IPS-18c (cell line): ENCODE measurements around the gene ACO2.
"Not testable (repeated sequence)": the region's sequence is repeated elsewhere in the genome, so short reads cannot be mapped to it uniquely, and the experiment has no call there.

Source experiments
- H3K4me3 ChIP-seq: 2 replicates; pipeline ENCODE4 v1.7.0; 2013; ENCODE audit warnings: low read depth, mild to moderate bottlenecking, low read length, moderate library complexity; ENCODE audit not compliant: insufficient read depth
- H3K9me3 ChIP-seq: one replicate; pipeline ENCODE4 v1.6.1; 2013; ENCODE audit warnings: mild to moderate bottlenecking, low read length, moderate library complexity; ENCODE audit not compliant: control insufficient read depth, insufficient read depth

Gene ACO2

GRCh38 chr22:41565403-41566054, 96.6 kb downstream of the ACO2 start:
- Histone ChIP-seq H3K9me3 (no peaks in the 10 kb centered on the region), H3K4me3 (no peak overlapping the region)

DNA sequence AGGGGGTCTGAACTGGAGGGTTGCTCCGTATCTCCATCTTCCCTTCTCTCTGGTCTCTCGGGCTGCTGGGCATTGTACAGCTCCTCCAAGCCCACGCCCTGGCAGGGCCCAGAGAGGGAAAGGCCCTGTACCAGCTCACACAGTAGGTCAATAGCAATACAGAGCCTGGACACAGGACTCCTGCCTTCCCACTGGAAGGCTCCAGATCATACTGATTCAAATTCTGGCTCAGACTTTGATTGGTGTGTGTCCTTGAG, 98.5 kb downstream of the ACO2 start:
- Histone ChIP-seq H3K4me3 (no peak overlapping the region), H3K9me3 (no peaks in the 10 kb centered on the region)

- H3K4me3 ChIP-seq = no peak overlapping the region
- no peaks in the 10 kb centered on the region for H3K9me3 ChIP-seq
Observed at GRCh38 chr22:41568811-41569210, 99.9 kb downstream of the ACO2 start.

GRCh38 chr22:41570221-41570620, 101.3 kb downstream of the ACO2 start:
- Histone ChIP-seq H3K4me3 (no peak overlapping the region), H3K9me3 (no peaks in the 10 kb centered on the region)

DNA sequence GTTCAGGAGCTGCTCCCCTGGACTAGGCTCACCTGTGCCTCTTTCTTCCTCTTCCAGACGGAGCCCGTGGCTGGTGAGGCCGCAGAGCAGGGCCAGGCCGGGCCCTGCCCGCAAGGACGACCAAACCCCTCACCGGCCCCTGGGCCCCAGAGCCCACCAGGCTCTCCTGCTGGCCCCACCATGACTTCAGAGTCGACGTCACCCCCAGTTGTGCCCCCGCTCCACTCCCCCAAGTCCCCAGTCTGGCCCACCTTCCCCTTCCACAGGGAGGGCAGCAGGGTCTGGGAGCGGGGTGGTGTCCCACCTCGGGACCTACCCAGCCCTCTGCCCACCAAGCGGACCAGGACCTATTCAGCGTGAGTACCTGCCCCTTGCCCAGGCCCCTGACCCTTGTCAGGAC, 102.9 kb downstream of the ACO2 start:
- no peaks in the 10 kb centered on the region for H3K9me3 ChIP-seq
- no peak overlapping the region for H3K4me3 ChIP-seq

GRCh38 chr22:41572305-41572704, 103.4 kb downstream of the ACO2 start:
- H3K4me3 ChIP-seq, H3K9me3 ChIP-seq: not testable (repeated sequence)

- H3K9me3 ChIP-seq = no peaks in the 10 kb centered on the region
- no peak overlapping the region for H3K4me3 ChIP-seq
Observed at GRCh38 chr22:41573677-41574076, 104.8 kb downstream of the ACO2 start.

GRCh38 chr22:41574847-41575381, 106.0 kb downstream of the ACO2 start:
- Histone ChIP-seq H3K9me3 (no peaks in the 10 kb centered on the region), H3K4me3 (no peak overlapping the region)

DNA sequence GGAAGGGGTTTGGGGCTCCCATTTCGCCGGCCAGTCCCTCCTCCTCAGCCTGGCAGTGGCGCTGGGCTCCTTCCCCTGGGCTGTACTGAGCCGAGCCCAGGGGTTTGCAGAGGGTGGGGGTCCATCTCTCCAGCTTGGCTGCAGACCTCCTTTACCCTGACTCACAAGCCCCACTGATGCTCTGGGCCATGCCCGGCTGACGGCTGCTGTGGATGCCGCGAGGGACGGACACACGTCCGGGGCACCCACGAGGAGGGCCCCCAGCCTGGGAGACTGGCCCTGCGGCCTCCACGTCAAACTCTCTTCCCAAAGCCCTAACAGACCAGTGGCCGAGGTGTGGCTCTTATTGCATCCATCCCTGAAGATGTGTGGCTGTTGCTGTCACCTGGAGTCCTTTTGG, 106.6 kb downstream of the ACO2 start:
- Histone ChIP-seq H3K4me3 (no peak overlapping the region), H3K9me3 (no peaks in the 10 kb centered on the region)

- Histone ChIP-seq H3K9me3 (no peaks in the 10 kb centered on the region), H3K4me3 (no peak overlapping the region)
Observed at GRCh38 chr22:41576877-41577276, 108.0 kb downstream of the ACO2 start.

DNA sequence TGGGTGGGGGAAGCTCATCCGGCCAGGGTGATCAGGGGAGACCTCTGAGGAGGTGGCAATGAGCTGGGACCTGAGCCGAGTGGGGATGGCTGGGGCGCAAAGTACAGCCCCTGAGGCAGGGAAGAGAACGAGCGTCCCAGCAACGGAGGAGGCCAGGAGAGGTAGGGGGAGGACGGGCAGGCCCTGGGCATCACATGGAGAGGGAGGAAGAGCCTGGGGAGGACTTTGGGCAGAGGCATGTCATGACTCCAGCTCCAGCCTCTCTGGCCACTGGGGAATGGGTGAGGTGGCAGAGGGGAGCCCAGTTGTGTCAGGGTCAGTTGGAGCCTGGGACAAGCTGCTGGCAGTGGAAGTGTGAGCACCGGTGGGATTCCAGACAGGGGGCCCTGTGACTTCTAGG, 109.2 kb downstream of the ACO2 start:
- H3K4me3 ChIP-seq = no peak overlapping the region
- H3K9me3 ChIP-seq = no peaks in the 10 kb centered on the region
